Peyer's patch (tissue), 4 donors: ENCODE measurements around the gene DRAM2.

Experiments
- CTCF ChIP-seq, 6 experiments: fragments of 450-650 bp in 4 of 6; fragments of 200-600 bp in 2 of 6; sonication (generic) in 1 of 6; IDR thresholded peaks; one replicate each; pipeline ENCODE4 v1.5.1; 2017 to 2019; ENCODE audit warnings: antibody characterized with exemption in 6 of 6, mild to moderate bottlenecking in 3 of 6, moderate library complexity in 1 of 6
- POLR2A ChIP-seq, 2 donors: fragments of 450-650 bp; IDR thresholded peaks; one replicate each; pipeline ENCODE4 v1.5.1; 2017; ENCODE audit warnings: antibody characterized with exemption in 2 of 2, mild to moderate bottlenecking in 2 of 2, moderate library complexity in 2 of 2

- TF ChIP-seq CTCF (IDR thresholded peaks at IDR 0.05) (no peak), POLR2A (IDR thresholded peaks at IDR 0.05) (no peak)
Measured at GRCh38 chr1:111089638-111090037, 50.3 kb downstream of the DRAM2 start.
